Heart left ventricle (tissue), 13 donors: ENCODE results near the gene CLEC18A.

Experiments
- CTCF ChIP-seq, 12 donors: fragments of 200-600 bp; sonication (generic) in 4 of 12; IDR thresholded peaks; one replicate each; pipeline versions ENCODE4 v1.5.0 to v1.8.0; 2018 to 2022; ENCODE audit warnings: antibody characterized with exemption in 12 of 12, mild to moderate bottlenecking in 5 of 12
- POLR2A ChIP-seq, 2 donors: fragments of 450-650 bp; IDR thresholded peaks; one replicate each; pipeline ENCODE4 v1.6.1; 2017; ENCODE audit warnings: antibody characterized with exemption in 2 of 2, mild to moderate bottlenecking in 2 of 2, moderate library complexity in 2 of 2
- donor health status: ischemic (EF 13 %, LVEDD 7.1; RV severe dilation, severe dysfunction).
- donor health status: DM: no; HTN: yes; CAD: no.
- donor health status: DM: no; HTN: no; CAD: no.
- donor health status: ischemic (EF 25% LVEDD 6.9; RV normal size, moderate dysfunction).
- donor health status: ischemic (EF 25% LVEDD 5.7; RV mildly dilated, moderate dysfunction).
- donor health status: ischemic (EF 35%, LVEDD 5.7; RV mildly dilated, moderate dysfunction).
- donor health status: nonischemic (EF 11% LVEDD 7.7; RV severe dilation, severe dysfunction).
- donor health status: DM: yes; HTN: yes; CAD: no.
- donor health status: PGD.
- donor health status: ischemic (EF 29% LVEDD 5.4; RV normal size, mild dysfunction).
- donor health status: nonischemic (EF 23%, LVEDD 6.1; RV moderate dilation, normal function).

GRCh38 chr16:69932228-69932627, 18.9 kb upstream of the CLEC18A start:
- TF ChIP-seq CTCF (IDR thresholded peaks at IDR 0.05) = no peak
- no peak for TF ChIP-seq POLR2A (IDR thresholded peaks at IDR 0.05)
